HG02938 (cell line): ENCODE results near the gene RPL13.

Experiments
- ATAC-seq: cut with Tn5 transposase; IDR thresholded peaks from one replicate; pipeline ENCODE4 v1.9.1; 2021; ENCODE audit warnings: mild to moderate bottlenecking, moderate library complexity; ENCODE audit not compliant: unreplicated experiment

Gene RPL13

DNA sequence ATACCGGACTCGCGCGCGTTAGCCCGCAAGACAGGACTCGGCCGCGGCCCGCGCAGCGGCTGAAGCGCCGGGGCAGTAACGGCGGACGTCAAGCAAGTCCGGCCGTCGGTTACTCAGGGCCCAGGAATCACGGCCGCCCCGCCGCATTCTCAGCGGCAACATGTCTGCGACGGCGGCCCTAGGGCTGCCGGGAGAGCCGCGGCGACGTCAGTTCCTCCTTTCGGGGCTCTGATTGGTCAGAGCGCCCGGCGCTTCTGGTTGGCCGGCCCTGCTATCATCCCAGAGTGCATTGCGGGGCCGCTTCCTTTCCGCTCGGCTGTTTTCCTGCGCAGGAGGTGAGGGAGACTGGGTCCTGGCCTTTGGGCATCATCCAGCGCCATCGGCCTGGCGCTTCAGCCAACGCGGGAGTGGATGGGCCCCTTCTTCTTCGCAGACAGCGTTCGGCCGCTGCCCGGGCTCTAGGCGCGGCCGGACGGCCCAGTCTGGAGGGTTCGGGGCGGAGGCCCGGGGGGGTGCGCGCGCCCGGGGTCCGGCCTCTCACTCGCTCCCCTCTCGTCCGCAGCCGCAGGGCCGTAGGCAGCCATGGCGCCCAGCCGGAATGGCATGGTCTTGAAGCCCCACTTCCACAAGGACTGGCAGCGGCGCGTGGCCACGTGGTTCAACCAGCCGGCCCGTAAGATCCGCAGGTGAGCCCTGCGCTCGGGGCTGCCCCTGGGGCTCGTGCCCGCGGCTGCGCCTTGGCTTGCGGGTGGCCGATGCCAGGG, at the start of gene RPL13:
RPL13 (plus strand) TSS at position 305 of the 764 bp plus-strand sequence; CDS start at position 583, 278 bp downstream.
- peak; percentile 77 for ATAC-seq

DNA sequence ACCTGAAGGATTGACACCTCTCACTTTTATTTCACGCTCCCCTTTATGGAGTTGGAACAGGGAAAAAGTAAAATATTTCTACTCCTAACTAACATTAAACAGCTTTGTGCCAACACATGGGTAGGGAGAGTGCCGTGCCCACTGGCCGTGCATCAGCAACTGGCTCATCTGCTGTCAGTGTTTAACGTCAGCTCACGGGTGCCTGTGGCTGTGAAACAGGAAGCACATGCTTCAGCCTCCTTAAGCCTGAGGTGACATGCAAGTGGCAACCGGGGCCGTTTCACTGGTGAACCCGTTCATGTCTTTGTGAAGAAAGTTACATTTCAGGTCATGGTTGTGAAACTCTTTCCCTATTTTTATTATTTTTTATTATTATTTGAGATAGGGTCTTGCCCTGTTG, 49.1 kb upstream of the RPL13 start:
- no peak for ATAC-seq

DNA sequence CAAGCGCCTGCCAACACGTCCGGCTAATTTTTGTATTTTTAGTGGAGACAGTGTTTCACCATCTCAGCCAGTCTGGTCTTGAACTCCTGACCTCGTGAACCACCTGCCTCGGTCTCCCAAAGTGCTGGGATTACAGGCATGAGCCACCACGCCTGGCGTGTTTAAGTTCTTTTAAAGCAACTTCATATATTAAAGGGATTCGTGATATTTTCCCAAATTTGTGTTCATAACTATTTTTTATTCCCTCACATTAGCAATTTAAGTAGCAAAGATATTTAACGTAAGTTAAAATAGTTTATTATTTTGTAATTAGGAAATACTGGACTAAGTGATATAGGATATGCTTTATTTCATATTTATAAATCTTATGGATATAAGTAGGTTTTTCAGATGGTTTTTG, 48.0 kb upstream of the RPL13 start:
- no peak for ATAC-seq

DNA sequence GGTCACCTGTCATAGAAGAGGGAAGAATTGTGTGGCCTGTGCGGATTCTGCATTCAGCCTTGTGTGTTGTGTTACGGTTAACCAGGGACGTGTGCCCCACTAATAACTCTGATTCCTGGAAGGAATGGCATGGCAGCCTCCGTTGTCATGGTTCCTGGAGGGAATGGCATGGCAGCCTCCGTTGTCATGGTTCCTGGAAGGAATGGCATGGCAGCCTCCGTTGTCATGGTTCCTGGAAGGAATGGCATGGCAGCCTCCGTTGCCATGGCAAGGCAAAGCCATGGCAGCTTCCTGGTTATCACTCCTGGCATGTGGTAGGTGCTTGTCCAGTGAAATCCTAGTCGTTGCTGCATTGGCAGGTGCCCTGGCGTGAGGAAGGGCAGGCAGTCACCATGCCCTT, 43.4 kb upstream of the RPL13 start:
- ATAC-seq = no peak

DNA sequence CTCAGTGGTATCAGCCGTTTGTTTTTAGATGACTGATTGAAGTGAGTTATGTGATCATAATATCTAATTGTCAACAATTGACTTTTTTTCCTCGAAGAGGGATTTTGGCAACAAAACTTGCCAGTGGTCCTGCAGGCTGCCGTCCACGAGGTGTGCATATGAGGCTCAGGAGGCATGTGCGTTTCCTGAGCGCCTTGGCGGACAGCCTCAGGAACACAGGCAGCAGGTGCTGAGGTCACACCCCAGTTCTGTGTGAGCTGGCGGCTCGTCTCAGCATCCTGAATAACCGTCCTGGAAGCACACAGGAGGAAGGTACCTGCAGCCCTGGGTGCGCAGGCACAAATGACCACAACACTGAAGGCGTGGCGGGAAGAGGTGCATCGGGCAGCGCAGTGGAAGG, 40.6 kb upstream of the RPL13 start:
- no peak for ATAC-seq

DNA sequence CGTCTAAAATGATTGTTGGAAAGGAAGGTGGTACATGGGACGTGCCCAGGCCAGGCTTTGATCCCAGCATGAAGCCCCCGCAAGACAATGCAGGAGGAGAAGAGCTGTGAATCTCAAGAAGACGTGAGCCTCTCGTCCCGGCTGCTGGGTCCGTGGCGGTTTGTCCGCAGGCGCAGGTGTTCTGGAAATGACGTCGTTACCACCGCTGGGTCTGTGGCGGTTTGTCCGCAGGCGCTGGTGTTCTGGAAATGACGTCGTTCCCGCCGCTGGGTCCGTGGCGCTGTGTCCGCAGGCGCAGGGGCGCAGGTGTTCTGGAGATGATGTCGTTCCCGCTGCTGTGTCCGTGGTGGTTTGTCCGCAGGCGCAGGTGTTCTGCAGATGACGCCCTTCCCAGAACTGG, 38.2 kb upstream of the RPL13 start:
- no peak for ATAC-seq

DNA sequence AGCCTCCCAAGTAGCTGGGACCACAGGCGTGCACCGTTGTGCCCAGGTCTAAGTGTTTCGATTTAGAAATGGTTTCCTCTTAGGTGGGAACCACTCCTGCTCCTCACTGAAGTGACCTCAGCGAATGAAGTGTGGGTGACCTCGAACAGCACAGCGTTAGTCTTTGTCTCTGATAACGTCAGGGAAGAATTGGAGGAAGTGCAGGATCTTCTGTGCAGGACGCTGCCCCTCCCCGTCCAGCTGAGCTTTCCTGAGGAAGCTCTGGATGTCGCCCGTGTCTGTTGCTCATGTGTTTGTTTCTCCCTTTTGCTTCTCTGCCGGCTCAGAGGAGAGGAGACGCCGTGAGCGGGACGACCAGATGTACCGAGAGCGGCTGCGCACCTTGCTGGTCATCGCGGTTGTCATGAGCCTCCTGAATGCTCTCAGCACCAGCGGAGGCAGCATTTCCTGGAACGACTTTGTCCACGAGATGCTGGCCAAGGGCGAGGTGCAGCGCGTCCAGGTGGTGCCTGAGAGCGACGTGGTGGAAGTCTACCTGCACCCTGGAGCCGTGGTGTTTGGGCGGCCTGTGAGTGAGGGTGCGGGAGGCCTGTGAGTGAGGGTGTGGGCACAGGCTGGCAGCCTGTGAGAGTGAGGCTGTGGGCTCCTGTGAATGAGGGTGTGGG, 36.7 kb upstream of the RPL13 start:
- ATAC-seq = no peak

DNA sequence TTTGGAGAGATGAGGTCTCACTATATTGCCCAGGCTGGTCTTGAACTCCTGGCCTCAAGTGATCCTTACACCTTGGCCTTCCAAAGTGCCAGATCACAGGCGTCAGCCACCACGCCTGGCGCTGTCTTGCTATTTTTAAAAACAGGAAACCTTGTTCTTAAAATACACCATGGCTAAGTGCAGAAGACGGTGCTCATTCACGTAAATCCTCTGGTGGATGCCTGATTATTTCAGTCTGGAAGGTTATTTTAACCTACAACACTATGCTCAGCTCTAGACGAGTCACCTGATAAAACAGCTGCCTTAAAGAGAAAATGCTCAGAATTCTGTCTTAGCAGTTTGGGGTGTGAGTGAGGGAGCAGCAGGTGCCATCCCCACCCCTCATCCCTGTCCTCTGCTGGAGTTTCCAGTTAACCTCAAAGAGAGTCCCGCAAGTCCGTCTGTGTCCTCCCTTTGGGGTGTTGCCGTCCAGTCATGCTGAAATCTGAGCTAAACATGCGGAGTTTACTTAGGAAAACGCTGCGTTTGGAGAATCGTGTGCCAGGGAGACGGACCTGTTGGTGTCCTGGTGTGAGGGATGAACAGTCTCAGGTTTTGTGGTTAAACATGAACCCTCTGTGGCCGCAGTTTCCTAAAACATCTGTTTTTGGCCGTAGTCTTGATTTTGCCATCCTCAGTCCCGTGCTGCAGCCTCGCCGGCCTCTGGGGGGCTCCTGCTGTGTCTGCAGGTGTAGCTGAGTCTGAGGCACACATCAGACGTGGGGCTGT, 35.2 kb upstream of the RPL13 start:
- no peak for ATAC-seq

DNA sequence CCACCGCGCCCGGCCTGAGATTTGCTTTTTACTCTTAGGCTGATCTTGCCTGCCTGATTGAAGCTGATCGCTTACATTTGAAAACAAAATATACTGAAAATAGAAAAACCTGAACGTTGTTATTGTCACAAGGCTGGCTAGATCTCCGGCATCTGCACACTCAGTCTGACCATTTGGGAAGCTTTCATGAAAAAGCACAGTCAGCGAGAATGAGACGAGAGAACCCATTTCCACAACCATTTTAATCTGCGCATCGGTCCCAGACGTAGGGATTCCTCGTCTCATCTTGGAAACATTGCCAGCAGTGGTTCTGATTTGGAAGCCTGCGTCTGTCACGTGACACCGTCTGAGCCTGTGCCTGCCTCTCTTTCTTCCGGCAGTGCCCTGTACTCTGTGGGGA, 31.4 kb upstream of the RPL13 start:
- no peak for ATAC-seq

DNA sequence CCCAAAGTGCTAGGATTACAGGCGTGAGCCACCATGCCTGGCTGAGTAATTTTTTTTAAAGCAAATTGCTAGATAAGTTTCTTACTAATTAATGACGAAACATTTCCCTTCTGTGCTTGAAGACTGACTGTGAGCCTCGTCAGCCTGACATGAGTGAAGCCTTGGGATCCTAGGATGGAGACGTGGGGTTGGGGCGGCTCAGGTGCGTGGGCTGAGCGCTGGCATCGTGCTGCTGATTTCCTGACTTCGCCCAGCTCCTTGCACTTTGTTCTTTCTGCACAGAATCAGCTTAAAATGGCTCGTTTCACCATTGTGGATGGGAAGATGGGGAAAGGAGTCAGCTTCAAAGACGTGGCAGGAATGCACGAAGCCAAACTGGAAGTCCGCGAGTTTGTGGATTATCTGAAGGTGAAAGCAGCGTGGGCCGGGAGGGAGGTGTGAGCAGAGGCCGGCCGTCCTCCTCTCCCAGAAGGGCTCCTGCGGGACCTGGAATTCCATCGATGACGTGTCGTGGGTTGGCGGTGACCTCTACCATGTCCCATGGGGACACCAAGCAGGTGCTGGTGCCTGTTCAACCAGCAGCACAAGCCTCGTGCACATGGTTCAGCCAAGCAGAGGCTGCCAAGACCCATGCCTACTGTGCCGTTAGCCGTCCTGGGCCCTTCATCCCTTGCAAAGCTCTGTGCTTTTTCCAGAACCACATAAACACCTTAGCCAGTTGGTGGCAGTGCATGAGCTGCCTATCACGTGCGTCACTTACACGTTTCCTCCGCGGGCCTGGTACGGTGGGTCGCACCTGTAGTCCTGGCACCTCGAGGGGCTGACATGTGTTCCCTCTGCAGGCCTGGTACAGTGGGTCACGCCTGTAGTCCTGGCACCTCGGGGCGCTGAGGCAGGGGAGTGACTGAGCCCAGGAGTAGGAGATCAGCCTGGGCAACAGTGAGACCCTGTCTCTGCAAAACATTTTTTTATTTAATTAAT, 29.8 kb upstream of the RPL13 start:
- ATAC-seq = no peak

DNA sequence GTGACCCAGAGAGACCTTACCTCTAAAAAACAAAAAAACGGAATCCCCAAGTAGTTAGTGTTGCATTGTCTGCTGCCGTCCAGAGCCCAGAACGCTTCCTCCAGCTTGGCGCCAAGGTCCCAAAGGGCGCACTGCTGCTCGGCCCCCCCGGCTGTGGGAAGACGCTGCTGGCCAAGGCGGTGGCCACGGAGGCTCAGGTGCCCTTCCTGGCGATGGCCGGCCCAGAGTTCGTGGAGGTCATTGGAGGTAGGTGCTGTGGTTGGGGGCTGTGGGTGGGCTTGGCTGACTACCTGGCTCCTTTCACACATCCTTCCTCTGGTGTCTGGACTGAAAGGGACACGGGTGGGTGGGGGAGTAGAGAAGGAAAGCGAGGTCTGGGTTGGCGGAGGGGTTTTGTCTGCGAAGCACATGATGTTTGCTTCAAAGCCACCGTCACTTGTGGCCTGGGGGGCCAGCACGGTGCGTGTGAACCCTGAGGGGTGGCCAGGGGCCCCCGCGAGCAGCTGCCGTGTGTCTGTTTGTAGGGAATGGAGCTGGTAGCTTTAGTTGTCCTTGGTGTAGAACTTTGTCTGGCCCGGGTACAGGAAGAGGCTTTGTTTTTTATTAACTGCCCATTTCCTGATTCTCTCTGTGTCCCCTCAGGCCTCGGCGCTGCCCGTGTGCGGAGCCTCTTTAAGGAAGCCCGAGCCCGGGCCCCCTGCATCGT, 28.5 kb upstream of the RPL13 start:
- no peak for ATAC-seq

DNA sequence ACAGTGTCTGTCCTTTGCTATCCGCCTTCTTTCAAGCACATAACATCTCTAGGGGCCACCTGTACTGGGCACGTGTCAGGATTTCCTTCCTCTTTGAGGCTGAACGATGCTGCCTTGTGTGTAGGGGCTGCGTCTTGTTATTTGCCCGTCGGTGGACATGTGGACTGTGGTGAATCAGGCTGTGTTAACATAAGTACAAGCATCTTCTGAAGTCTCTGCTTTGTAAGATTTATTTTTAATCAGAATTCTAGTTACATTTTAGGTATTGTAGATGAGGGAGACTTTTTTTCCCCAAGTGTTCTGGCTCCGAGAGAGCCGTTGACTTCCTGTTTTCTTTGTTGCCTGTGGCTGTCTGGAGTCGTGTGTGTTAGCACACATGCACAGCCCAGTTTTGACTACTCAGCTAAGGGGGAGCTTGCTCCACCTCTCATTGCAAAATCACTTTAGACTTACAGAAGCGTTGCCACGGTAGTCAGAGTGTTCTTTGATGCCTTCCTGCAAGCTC, 26.2 kb upstream of the RPL13 start:
- ATAC-seq = no peak

DNA sequence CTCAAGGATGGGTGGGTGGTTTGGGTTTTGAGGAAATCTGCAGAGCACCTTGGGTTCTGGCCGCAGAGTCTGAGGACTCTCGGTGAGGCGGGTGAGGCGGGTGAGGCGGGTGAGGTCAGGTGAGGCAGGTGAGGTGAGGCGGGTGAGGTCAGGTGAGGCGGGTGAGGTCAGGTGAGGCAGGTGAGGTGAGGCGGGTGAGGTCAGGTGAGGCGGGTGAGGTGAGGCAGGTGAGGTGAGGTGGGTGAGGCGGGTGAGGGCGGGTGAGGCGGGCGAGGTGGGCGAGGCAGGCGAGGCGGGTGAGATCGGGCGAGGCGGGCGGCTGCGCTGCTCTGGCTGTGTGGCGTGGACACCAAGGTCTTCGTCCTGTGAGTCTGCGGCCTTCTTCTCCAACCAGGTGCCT, 24.1 kb upstream of the RPL13 start:
- no peak for ATAC-seq

DNA sequence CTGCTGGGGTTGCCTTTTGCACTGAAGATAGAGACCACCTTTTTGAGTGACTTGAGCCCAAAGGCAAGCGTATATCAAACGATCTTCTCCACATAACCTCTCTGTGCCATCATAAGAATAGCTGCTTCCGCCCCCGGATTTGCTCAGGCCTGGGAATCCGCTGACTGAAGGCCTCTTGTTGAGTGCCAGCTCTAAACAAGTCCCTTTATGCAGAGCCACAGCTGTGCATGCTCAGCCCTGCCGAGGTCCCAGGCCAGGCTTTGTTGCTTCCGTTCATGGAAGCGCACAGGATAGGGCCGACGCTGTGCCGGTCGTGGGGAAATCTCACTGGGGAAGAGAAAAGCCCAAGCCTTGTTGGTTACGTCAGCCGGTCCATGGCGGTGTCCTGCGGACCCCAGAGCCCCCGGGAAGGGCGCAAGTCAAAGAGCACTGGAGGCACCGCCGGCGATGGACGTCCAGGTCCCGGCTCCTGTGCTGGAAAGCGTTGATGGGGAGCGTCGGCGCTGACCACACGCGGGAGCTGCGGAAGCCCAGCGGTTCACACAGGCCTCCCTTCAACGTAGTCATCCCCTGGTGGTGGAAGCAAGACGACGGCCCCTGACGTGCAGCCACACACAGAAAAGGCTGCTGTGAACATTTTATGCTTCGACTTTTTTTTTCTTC, 23.5 kb upstream of the RPL13 start:
- ATAC-seq = no peak

DNA sequence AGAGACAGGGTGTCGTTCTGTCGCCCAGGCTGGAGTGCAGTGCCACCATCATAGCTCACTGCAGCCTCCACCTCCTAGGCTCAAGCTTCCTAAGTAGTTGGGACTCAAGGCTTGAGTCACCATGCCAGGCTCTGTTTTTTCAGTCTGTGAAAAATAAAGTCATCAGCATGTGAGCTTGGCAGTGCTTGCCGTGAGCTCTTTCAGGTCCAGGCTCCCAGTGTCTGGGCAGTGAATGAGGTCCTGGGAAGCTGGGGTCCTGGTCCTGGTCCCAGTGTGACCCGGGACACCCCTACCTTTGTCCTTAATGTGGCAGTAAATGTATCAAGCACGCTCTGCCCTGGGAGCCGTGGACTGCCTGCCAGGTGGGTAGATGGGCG, 22.9 kb upstream of the RPL13 start:
- no peak for ATAC-seq

DNA sequence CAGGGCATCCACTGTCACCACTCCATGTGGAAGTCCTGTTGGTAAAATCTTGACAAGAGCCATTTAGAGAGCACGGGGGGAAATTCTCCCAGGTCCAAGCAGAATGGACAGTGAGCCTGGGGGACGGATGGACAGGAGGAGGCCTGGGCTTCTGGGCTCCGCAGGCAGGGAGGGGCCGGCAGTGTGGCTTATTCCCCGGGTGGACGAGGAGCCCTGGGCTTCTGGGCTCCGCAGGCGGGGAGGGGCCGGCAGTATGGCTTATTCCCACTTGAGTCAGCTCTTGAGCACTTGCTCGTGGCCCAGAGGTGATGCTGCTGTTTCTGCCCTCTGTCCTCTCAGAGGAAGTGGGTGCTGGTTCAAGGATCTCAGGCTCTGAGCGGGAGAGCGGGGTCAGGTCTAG, 22.2 kb upstream of the RPL13 start:
- no peak for ATAC-seq

DNA sequence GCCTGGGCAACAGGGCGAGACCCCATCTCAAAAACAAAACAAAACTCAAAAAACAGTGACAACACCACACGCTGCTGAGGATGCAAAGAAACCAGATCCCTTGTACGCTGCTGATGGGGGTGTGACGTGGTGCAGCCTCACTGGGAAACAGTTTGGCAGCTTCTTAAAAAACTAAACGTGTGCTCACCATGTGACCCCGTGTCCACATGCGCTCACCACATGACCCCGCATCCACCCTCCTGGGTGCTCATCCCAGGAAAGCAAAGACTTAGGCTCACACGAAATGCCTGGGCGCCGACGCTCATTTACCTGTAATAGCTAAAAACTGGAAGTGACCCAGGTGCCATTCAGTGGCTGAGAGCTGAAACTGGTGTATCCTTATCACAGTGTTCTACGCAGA, 19.9 kb upstream of the RPL13 start:
- ATAC-seq = no peak

DNA sequence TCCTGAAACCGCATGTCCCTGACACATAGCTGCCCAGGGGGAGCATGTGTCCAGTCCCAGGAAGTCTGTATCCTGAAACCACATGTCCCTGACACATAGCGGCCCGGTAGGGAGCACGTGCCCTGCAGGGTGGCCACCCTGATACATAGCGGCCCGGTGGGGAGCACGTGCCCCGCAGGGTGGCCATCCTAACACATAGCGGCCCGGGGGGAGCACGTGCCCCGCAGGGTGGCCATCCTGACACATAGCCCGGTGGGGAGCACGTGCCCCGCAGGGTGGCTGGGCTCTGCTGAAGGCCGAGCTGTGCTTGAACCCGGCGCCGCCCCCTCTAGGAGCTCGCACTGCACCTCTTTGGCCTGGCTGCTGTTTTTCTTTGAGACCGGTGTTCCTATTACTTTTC, 18.7 kb upstream of the RPL13 start:
- ATAC-seq = no peak

DNA sequence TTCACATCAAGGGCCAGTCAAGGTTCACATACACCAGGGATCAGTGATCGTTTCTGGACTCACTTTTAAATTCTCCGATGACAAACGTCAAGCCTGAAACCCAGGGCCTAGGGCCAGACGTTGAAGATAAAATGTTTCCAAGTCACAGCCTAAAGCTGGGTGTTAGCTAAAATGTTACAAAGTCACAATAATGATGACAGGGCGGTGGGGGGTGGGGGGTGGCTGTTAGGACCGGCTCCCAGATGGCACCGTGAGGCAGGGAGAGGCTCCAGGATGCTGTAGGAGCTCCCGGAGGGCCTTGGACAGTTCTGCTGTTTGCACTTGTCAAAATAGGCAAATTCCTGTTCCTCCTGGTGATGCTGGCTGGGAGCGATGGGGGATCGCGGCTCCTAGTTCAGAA, 16.4 kb upstream of the RPL13 start:
- ATAC-seq = no peak

DNA sequence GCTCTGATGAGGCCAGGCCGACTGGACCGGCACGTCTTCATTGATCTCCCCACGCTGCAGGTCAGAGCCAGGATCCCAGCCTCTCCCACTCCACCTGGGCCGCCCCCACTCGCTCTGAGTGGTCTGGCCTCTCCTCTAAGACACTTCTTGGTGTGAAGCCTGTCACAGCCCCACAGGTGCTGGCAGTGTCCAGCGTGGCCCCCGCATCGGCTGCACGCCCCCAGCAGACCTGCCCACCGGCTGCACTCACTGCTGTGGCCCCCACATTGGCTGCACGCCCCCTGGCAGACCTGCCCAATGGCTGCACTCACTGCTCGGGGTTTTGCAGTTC, 15.8 kb upstream of the RPL13 start:
- ATAC-seq = no peak
